CD4-positive, alpha-beta T cell treated with Interferon gamma for 1 hour (primary cell): ENCODE data around the gene SLC17A4.
"Not testable (repeated sequence)": the region's sequence is repeated elsewhere in the genome, so short reads cannot be mapped to it uniquely, and the experiment has no call there.

Source experiments
- DNase-seq: peaks from one replicate; pipeline ENCODE4 v3.0.0-alpha.2; 2020

SLC17A4 gene, protein sequence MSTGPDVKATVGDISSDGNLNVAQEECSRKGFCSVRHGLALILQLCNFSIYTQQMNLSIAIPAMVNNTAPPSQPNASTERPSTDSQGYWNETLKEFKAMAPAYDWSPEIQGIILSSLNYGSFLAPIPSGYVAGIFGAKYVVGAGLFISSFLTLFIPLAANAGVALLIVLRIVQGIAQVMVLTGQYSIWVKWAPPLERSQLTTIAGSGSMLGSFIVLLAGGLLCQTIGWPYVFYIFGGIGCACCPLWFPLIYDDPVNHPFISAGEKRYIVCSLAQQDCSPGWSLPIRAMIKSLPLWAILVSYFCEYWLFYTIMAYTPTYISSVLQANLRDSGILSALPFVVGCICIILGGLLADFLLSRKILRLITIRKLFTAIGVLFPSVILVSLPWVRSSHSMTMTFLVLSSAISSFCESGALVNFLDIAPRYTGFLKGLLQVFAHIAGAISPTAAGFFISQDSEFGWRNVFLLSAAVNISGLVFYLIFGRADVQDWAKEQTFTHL

DNA sequence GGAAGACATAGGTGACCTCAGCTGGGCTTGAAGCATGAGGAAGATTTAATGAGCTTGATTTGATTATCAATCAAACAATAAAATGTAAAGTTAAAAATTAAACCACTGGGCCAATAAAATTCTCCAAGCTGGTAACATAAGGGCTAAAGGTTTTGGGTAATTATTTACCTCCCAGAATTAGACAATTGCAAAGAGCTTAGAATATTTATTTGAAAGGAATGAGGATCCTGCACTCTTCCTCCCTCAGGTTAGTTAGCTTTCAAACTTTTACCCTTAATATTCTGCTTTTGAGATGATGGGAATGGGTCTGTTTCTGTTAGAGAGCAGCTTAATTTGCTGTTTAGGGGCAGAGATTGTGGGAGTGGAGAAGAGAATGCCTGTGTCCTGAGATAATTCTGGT lies at the start of gene SLC17A4:
Gene SLC17A4, plus strand, starts transcription at position 208 of the 400 bp plus-strand sequence. CDS start 7,221 bp downstream, outside the sequence.
- no peak for DNase-seq

- no peak for DNase-seq
Observed at GRCh38 chr6:25706314-25707014, 48.1 kb upstream of the SLC17A4 start.

GRCh38 chr6:25709761-25710160 lies 44.8 kb upstream of the SLC17A4 start:
- DNase-seq: no peak

DNA sequence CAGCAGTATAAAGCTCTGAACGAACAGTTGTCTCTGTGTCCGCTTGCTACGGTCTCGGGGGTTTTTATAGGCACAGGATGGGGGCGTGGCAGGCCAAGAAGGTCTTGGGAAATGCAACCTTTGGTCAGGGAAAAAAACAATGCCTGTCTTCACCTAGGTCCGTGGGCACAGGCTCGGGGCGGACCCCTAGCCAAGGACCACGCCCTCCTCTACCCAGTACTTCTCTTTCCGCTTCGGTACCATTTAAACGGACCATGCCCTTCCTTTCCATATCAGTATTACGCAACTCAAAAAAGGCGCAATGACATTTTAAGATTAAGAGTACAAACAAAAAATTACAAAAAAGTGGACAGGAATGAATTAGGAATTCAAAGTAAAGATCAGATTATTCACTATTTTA lies 44.3 kb upstream of the SLC17A4 start:
- DNase-seq: no peak

GRCh38 chr6:25713824-25714223 lies 40.7 kb upstream of the SLC17A4 start:
- no peak for DNase-seq

GRCh38 chr6:25714765-25715164 lies 39.8 kb upstream of the SLC17A4 start:
- no peak for DNase-seq

DNA sequence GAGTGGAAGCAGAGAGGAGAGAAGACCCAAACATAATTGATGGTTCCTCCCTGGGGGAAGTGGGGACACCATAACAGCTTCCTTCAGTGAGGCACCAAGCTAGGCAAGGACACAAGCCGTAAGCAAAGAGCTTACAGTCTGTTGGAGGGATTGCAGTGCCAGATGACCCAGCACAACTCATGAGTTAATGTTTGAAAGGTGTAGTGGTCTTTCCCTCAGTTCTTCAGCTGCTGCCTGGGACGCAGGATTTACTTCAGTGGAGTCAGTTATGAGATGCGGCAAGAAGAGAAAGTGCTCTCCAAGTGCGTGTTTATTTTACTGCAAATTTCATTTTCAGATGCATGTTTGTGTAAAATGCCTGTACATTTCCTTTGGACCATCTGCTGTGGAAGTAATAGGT lies 38.7 kb upstream of the SLC17A4 start:
- DNase-seq: no peak

DNA sequence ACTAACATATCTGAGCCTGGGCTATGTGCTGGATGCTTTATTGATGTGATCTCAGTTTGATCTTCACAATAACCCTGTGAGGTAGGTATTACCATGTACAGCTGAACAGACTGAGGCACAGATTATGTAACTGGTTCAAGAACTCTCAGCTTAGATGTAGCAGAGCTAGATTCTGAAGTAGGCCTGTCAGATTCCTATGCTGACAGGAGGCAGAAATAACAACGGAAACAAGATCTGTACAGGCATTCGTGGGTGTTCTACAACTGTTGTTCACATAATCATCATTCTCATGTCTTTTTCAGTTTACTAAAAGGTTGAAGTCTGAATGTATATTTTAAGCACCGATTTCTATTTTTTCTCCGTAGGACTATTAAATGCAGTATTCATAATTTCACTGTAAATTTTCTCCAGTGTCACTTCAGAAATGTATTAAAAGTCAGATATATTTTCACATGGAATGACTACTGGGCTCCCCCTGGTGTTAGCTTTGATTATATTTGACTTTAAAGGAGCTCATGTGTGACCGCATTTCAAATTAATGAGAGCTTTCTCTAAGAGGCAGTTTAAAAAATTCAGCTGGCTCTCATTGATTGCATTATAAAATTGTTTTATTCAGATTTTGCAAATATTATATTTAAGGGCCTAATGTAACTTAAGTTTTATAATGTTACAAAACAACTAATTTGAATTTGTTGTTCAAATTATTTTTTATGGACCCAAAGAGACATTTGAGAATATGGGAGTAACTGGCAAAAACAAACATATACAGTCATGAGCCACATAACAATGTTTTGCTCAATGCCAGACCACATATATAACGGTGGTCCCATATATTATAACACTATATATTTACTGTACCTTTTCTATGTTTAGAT lies 36.4 kb upstream of the SLC17A4 start:
- DNase-seq: no peak

GRCh38 chr6:25726122-25726911 lies 28.2 kb upstream of the SLC17A4 start:
- no peak for DNase-seq

DNA sequence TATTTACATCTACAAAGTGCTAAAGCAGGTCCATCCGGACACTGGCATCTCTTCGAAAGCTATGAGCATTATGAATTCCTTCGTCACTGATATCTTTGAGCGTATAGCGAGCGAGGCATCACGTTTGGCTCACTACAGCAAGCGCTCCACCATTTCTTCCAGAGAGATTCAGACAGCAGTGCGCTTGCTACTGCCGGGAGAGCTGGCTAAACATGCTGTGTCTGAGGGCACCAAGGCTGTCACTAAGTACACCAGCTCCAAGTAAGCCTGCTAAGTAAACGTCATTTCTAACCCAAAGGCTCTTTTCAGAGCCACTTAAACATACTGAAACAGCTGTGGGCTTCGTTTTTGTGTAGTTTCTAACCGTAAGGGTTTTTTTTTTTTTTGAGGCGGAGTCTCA lies 27.5 kb upstream of the SLC17A4 start:
- no peak for DNase-seq

GRCh38 chr6:25730907-25731306 lies 23.6 kb upstream of the SLC17A4 start:
- DNase-seq: no peak

DNA sequence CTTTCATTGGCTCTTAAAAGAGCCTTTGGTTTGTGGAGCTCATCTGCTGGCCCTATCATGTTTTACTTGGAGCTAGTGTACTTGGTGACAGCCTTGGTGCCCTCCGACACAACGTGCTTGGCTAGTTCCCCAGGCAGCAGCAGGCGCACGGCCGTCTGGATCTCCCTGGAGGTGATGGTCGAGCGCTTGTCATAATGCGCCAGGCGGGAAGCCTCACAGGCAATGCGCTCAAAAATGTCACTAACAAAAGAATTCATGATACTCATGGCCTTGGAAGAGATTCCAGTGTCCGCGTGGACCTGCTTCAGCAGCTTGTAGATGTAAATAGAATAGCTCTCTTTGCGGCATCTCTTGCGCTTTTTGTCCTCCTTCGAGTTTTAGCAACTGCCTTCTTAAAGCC lies 22.8 kb upstream of the SLC17A4 start:
- no peak for DNase-seq

- DNase-seq: no peak
Observed at GRCh38 chr6:25732468-25733198, 21.9 kb upstream of the SLC17A4 start.

DNA sequence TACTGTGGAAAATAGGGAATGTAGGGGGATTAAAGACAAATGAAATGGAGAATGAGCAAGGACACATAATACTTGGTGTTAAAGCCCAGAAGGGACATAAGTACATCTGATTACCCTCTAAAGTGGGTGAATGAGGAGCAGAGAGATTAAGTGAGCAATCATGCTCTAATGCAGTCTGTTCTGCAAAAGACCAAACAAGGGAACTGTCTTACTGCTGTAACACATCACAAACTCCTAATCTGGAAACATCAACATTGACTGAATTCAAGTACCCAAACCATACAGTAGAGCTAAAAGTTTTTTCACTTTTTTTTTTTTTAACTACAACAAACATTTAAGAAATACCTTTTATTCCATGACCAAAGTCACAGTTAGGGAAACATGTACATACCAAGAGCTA lies 19.3 kb upstream of the SLC17A4 start:
- DNase-seq: no peak

- no peak for DNase-seq
Observed at GRCh38 chr6:25743868-25744267, 10.7 kb upstream of the SLC17A4 start.

DNA sequence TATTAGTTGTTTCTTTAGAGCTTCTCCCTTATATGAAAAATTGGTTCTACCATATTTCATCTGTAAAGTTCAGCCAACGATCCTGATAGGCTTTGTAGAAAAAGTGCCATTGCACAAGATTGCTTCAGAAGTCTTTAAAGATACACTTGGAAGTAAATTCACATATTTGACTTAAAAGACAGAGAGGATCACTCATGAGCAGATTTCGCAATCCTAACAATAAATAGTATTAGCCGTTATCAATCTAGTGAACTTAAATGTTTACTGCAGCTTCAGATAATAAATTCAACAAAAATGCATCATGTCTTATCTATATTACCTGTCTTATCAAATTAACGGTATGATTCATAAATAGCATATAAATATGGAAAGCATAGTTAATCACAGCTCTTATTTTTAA lies 8.7 kb upstream of the SLC17A4 start:
- no peak for DNase-seq

GRCh38 chr6:25746968-25747367 lies 7.6 kb upstream of the SLC17A4 start:
- no peak for DNase-seq

- no peak for DNase-seq
Observed at GRCh38 chr6:25747477-25747876, 7.1 kb upstream of the SLC17A4 start.

- DNase-seq: no peak
Observed at GRCh38 chr6:25748049-25748448, 6.5 kb upstream of the SLC17A4 start.

- DNase-seq: not testable (repeated sequence)
Observed at GRCh38 chr6:25748601-25749517, 5.7 kb upstream of the SLC17A4 start.
